K562 (cell line): ENCODE measurements around the gene NR6A1. TPM values are rescaled to one million over a fixed set of nuclear protein-coding genes. Genes with fewer than 3 reads are reported as not detected.

Experiments
- ATAC-seq: fragments of 200-7000 bp; cut with Tn5 transposase; 3 replicates; pipeline ENCODE4 v1.9.1; 2020; ENCODE audit warnings: moderate library complexity
- BruUV-seq: library from RNA; stranded (reverse); fragments of 400-500 nt; replicated peaks from 2 replicates; lab custom pipeline; 2021; lab: Mats Ljungman, UMichigan
- CTCF ChIA-PET: fragments of 300-600 bp; formaldehyde crosslinking; extraction: SDS; loops from one replicate; lab custom pipeline; 2021; ENCODE audit warnings: low intra/inter-chr PET ratio; lab: Yijun Ruan, JAX
- POLR2A ChIA-PET: fragments of 300-600, 350-650 bp; sonication (Branson Sonifier 250); formaldehyde crosslinking; extraction: SDS; loops from one replicate; lab custom pipeline; 2021; ENCODE audit warnings: antibody characterized with exemption, inconsistent platforms; lab: Yijun Ruan, JAX
- DNase-seq, 4 experiments: peaks; one replicate each; pipeline versions ENCODE4 v3.0.0 to v3.0.0-alpha.2; 2011 to 2018; ENCODE audit warnings: low spot score in 3 of 4, mixed read lengths in 3 of 4; ENCODE audit errors: extremely low read depth in 1 of 4
- FAIRE-seq: peaks from 2 replicates; lab custom pipeline; 2011; peaks lifted over from hg19 to GRCh38; lab: Jason Lieb, UNC
- H2AFZ ChIP-seq: 2 replicates; pipeline ENCODE4 v1.6.0; 2011; ENCODE audit warnings: low read depth, low read length, control low read depth, inconsistent platforms
- H3K27ac ChIP-seq: fragments of 200-600 bp; 3 replicates; pipeline ENCODE4 v1.8.0; 2011; ENCODE audit warnings: low read depth, mild to moderate bottlenecking, control low read depth, inconsistent platforms, low read length, moderate library complexity, mixed read lengths; ENCODE audit errors: extremely low read depth
- H3K27me3 ChIP-seq, 2 experiments: fragments of 300-600 bp in 1 of 2; 2 replicates in 1 of 2; 3 replicates in 1 of 2; pipeline versions ENCODE4 v1.6.0 to v1.8.0; 2011; ENCODE audit warnings: inconsistent platforms in 2 of 2, low read length in 2 of 2, mild to moderate bottlenecking in 1 of 2, mixed read lengths in 1 of 2, moderate library complexity in 1 of 2; ENCODE audit not compliant: control insufficient read depth in 2 of 2, insufficient read depth in 2 of 2
- H3K36me3 ChIP-seq: fragments of 300-600 bp; 3 replicates; pipeline ENCODE4 v1.8.0; 2011; ENCODE audit warnings: mild to moderate bottlenecking, low read length, inconsistent platforms; ENCODE audit not compliant: control insufficient read depth, insufficient read depth
- H3K4me1 ChIP-seq, 2 experiments: fragments of 200-600 bp in 1 of 2; replicated peaks in 1 of 2; 2 replicates in 1 of 2; 3 replicates in 1 of 2; pipeline versions ENCODE4 v1.5.1 to v1.8.0; 2011; ENCODE audit warnings: inconsistent platforms in 2 of 2, low read length in 2 of 2, mild to moderate bottlenecking in 1 of 2, mixed read lengths in 1 of 2, moderate library complexity in 1 of 2; ENCODE audit not compliant: control insufficient read depth in 2 of 2, insufficient read depth in 2 of 2
- H3K4me2 ChIP-seq: 2 replicates; pipeline ENCODE4 v1.6.1; 2011; ENCODE audit warnings: low read length, control low read depth, inconsistent platforms, mixed read lengths; ENCODE audit not compliant: insufficient read depth
- H3K4me3 ChIP-seq: fragments of 200-600 bp; sonication (generic), shearing (Covaris generic); 2 replicates; pipeline ENCODE4 v1.5.1; 2016; ENCODE audit warnings: control low read depth, inconsistent platforms
- H3K79me2 ChIP-seq: fragments of 200-600 bp; 3 replicates; pipeline ENCODE4 v1.8.0; 2011; ENCODE audit warnings: low read length, inconsistent platforms; ENCODE audit not compliant: control insufficient read depth, insufficient read depth
- H3K9ac ChIP-seq, 2 experiments: 2 replicates each; pipeline versions ENCODE4 v1.6.0 to v1.6.1; 2011; ENCODE audit warnings: low read depth in 2 of 2, low read length in 2 of 2, control low read depth in 1 of 2, inconsistent platforms in 1 of 2, mild to moderate bottlenecking in 1 of 2, mixed read lengths in 1 of 2; ENCODE audit not compliant: insufficient read depth in 1 of 2
- H3K9me1 ChIP-seq: one replicate; pipeline ENCODE4 v1.6.0; 2011; ENCODE audit warnings: inconsistent platforms, mild to moderate bottlenecking, low read length, moderate library complexity; ENCODE audit not compliant: control insufficient read depth, insufficient read depth
- H3K9me3 ChIP-seq: replicated peaks from 2 replicates; pipeline ENCODE4 v1.5.1; 2011; ENCODE audit warnings: low read depth, low read length, inconsistent platforms; ENCODE audit not compliant: control insufficient read depth, insufficient read depth
- H4K20me1 ChIP-seq: replicated peaks from 2 replicates; pipeline ENCODE4 v1.6.1; 2011; ENCODE audit warnings: low read length, inconsistent platforms, mixed read lengths; ENCODE audit not compliant: control insufficient read depth, insufficient read depth
- ARID1B ChIP-seq: fragments of 450-650 bp; IDR thresholded peaks from 2 replicates; pipeline ENCODE4 v1.6.1; 2016; ENCODE audit warnings: antibody characterized with exemption, mild to moderate bottlenecking, inconsistent platforms
- CBFA2T3 ChIP-seq: fragments of 450-650 bp; IDR thresholded peaks from 2 replicates; pipeline ENCODE4 v1.6.1; 2017
- CEBPB ChIP-seq: fragments of 450-650 bp; IDR thresholded peaks from 2 replicates; pipeline ENCODE4 v1.6.1; 2016; ENCODE audit warnings: missing genetic modification characterization, missing compliant biosample characterization
- GATAD2B ChIP-seq: fragments of 450-650 bp; IDR thresholded peaks from 2 replicates; pipeline ENCODE4 v1.6.1; 2017; ENCODE audit warnings: mild to moderate bottlenecking, borderline replicate concordance
- MEIS2 ChIP-seq: fragments of 450-650 bp; IDR thresholded peaks from 2 replicates; pipeline ENCODE4 v1.6.1; 2014; ENCODE audit warnings: mild to moderate bottlenecking; ENCODE audit not compliant: partially characterized antibody
- RCOR1 ChIP-seq, 2 experiments: IDR thresholded peaks; 2 replicates each; pipeline ENCODE4 v1.6.1; 2012; ENCODE audit warnings: low read depth in 2 of 2, low read length in 2 of 2, borderline replicate concordance in 1 of 2, improper control_type of control experiment in 1 of 2
- SP2 ChIP-seq: IDR thresholded peaks from 2 replicates; pipeline ENCODE4 v1.6.1; 2011; ENCODE audit warnings: mild to moderate bottlenecking, low read depth, low read length, moderate library complexity; ENCODE audit not compliant: poor library complexity, severe bottlenecking; ENCODE audit errors: extremely low read depth
- TCF3 ChIP-seq: sonication (generic); formaldehyde crosslinking; IDR thresholded peaks from 2 replicates; pipeline ENCODE4 v1.4.0; 2020; ENCODE audit warnings: mild to moderate bottlenecking, missing genetic modification reagents
- ZNF143 ChIP-seq: sonication (generic); formaldehyde crosslinking; IDR thresholded peaks from 2 replicates; pipeline ENCODE4 v1.9.0; 2022; ENCODE audit warnings: mild to moderate bottlenecking, missing genetic modification reagents
- ZNF282 ChIP-seq: sonication (generic); formaldehyde crosslinking; IDR thresholded peaks from 2 replicates; pipeline ENCODE4 v1.8.1; 2023; ENCODE audit warnings: missing genetic modification reagents
- WGBS: fragments of 100-300 bp; shearing (Covaris generic); methylation state at CpG from one replicate; pipeline ENCODE4 v1.1.6; 2016; ENCODE audit warnings: low coverage, mixed read lengths; ENCODE audit not compliant: insufficient coverage; ENCODE audit errors: missing lambda C conversion rate; 5-methylcytosine and 5-hydroxymethylcytosine counted together
- in situ Hi-C: fragments of 300-500 bp; cut with MboI; formaldehyde crosslinking; loops from 4 replicates; pipeline ENCODE4 v1.15.0; 2018; ENCODE audit warnings: inconsistent platforms, mixed read lengths
- intact Hi-C: fragments of 100-400 bp; cut with micrococcal nuclease; formaldehyde crosslinking; loops from 2 replicates; pipeline ENCODE4 v1.14.2; 2022
- polyA plus RNA-seq, 8 experiments: library from polyadenylated mRNA; depleted of rRNA in 4 of 8; stranded (reverse) in 5 of 8; unstranded in 3 of 8; fragments of >200 nt; fragmentation: Nextera tagmentation in 2 of 8; fragmentation: Illumina TruSeq in 1 of 8; extraction: Ambion mirVana in 2 of 8; extraction: Trizol in 1 of 8; gene quantifications; 2 replicates each; pipeline versions ENCODE4 v1.2.1 to v1.2.3, GENCODE V29; 2011 to 2014; ENCODE audit warnings: inconsistent platforms in 1 of 8, missing spikeins in 1 of 8
- total RNA-seq, 7 experiments: library from RNA; depleted of rRNA in 6 of 7; stranded (reverse); fragments of >200 nt in 6 of 7; fragmentation: Illumina TruSeq in 2 of 7; extraction: Trizol in 2 of 7; gene quantifications; 2 replicates each; pipeline versions ENCODE4 v1.2.1 to v1.2.3, GENCODE V29; 2011 to 2021; ENCODE audit warnings: low replicate concordance in 1 of 7
- TF ChIP-seq, protein P1 (sequence below), 2 experiments: fragments of 450-650 bp in 1 of 2; sonication (generic) in 1 of 2; formaldehyde crosslinking in 1 of 2; IDR thresholded peaks in 1 of 2; conservative IDR thresholded peaks in 1 of 2; 2 replicates each; pipeline versions ENCODE4 v1.6.1 to v1.8.1; 2016 to 2023; ENCODE audit warnings: mild to moderate bottlenecking in 2 of 2, moderate library complexity in 2 of 2, inconsistent platforms in 1 of 2, missing genetic modification reagents in 1 of 2
- TF ChIP-seq, protein P2 (sequence below): fragments of 200-800 bp; sonication (Bioruptor generic); IDR thresholded peaks from 2 replicates; pipeline ENCODE4 v1.6.1; 2016; ENCODE audit warnings: missing genetic modification characterization, missing compliant biosample characterization

Gene NR6A1
- total and polyA plus RNA-seq, 9 of the 15 experiments (the other 6 are each of a cell fraction or from before 2014, with no cell fraction given): 9.7 to 55.4 (median 28.3) TPM

DNA sequence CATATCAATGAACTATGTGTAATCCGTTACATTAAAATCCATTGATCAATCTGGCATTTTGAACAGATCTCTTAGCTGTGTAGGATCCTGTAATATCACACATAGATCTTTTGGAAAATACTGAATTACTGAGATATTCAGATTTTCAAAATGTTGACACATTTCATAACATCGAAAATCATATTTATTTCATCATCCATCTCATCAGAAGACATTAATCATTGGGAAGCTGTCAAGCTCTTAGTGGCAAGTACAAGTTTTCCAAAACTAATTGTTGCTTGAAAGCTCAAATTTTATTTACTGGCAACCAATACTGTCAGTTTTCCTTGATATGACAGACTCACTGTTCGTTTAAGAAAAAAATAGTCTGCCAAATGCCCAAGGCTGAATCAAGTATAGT lies 8.5 kb downstream of the NR6A1 start (continued):
- peak; percentile 80 for TF ChIP-seq MEIS2
- peak; percentile 18; the same call in 1 of the 2 replicates for TF ChIP-seq CEBPB (tag)
- TF ChIP-seq, protein P1, sequence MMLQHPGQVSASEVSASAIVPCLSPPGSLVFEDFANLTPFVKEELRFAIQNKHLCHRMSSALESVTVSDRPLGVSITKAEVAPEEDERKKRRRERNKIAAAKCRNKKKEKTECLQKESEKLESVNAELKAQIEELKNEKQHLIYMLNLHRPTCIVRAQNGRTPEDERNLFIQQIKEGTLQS (IDR thresholded peaks at IDR 0.05): peak; percentile 56; the same call in 1 of the 2 replicates
- TF ChIP-seq, protein P1 (CRISPR knock-in tag; conservative IDR thresholded peaks at IDR 0.05): no peak
- TF ChIP-seq GATAD2B: no peak

DNA sequence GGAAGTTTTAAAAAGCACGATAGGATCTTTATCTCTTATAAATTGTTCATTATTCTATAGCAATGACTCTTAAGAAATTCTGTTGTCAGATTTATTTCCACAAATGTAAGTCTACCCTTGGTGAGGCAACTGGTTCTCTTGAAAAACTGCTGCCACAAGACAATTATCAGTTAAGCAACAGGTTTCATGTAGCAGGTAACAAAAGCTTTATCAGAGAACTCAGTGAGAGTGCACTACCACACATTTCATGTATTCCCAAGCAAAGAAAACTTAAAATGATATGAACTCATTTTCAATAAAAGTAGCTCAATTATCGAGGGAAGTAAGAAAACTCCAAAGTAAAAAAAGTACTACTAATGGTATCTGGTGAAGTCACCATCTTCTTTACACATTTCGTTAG lies 9.4 kb downstream of the NR6A1 start:
- ATAC-seq (peak; percentile 12; the same call in 1 of the 3 replicates), FAIRE-seq (no peak), DNase-seq (no peak)
- ChIA-PET POLR2A (interaction anchor here (0.6 to 1.6 kb wide), 4 partner anchors 8 to 37 kb away, joined by 3 to 5 read pairs (median 4); partner anchors contain the start of gene NR6A1), CTCF (interaction anchor here (0.7 to 1.3 kb wide), 2 partner anchors 9 to 50 kb away, joined by 4 to 5 read pairs; no protein-coding TSS in a partner anchor)
- H3K4me3 ChIP-seq: no peak overlapping the region
- H3K4me2 ChIP-seq: no peak overlapping the region
- no peaks in the 10 kb centered on the region for H3K9me3 ChIP-seq
- no peak overlapping the region for H3K9ac ChIP-seq
- intact Hi-C loops: no loop called here
- H3K27ac ChIP-seq: no peak overlapping the region
- no TSS peak for BruUV-seq
- H4K20me1 ChIP-seq: no peaks in the 10 kb centered on the region
- 0 out of 3 replicates have a peak, but pooled peaks cover 2% of the 10 kb centered on the region for H3K36me3 ChIP-seq
- H3K9me1 ChIP-seq: no peaks in the 10 kb centered on the region
- in situ Hi-C loops: loop anchor here (5.0 kb wide), 2 partner anchors 44 to 149 kb away; no protein-coding TSS in a partner anchor
- H3K27me3 ChIP-seq: no peaks in the 10 kb centered on the region
- WGBS: 12% methylated on average over 3 of the region's 3 CpGs
- no peak overlapping the region for H2AFZ ChIP-seq
- H3K79me2 ChIP-seq: peaks cover 94% of the 10 kb centered on the region
- peaks cover 0 to 39% of the 10 kb centered on the region in 2 experiments; a peak in 4 of 5 replicates for H3K4me1 ChIP-seq
- TF ChIP-seq, protein P2, sequence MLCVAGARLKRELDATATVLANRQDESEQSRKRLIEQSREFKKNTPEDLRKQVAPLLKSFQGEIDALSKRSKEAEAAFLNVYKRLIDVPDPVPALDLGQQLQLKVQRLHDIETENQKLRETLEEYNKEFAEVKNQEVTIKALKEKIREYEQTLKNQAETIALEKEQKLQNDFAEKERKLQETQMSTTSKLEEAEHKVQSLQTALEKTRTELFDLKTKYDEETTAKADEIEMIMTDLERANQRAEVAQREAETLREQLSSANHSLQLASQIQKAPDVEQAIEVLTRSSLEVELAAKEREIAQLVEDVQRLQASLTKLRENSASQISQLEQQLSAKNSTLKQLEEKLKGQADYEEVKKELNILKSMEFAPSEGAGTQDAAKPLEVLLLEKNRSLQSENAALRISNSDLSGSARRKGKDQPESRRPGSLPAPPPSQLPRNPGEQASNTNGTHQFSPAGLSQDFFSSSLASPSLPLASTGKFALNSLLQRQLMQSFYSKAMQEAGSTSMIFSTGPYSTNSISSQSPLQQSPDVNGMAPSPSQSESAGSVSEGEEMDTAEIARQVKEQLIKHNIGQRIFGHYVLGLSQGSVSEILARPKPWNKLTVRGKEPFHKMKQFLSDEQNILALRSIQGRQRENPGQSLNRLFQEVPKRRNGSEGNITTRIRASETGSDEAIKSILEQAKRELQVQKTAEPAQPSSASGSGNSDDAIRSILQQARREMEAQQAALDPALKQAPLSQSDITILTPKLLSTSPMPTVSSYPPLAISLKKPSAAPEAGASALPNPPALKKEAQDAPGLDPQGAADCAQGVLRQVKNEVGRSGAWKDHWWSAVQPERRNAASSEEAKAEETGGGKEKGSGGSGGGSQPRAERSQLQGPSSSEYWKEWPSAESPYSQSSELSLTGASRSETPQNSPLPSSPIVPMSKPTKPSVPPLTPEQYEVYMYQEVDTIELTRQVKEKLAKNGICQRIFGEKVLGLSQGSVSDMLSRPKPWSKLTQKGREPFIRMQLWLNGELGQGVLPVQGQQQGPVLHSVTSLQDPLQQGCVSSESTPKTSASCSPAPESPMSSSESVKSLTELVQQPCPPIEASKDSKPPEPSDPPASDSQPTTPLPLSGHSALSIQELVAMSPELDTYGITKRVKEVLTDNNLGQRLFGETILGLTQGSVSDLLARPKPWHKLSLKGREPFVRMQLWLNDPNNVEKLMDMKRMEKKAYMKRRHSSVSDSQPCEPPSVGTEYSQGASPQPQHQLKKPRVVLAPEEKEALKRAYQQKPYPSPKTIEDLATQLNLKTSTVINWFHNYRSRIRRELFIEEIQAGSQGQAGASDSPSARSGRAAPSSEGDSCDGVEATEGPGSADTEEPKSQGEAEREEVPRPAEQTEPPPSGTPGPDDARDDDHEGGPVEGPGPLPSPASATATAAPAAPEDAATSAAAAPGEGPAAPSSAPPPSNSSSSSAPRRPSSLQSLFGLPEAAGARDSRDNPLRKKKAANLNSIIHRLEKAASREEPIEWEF (CRISPR knock-in tag): no peak
- TF ChIP-seq CBFA2T3: peak; percentile 40; the same call in 1 of the 2 replicates
- no peak for TF ChIP-seq ZNF143 (CRISPR knock-in tag)
- TF ChIP-seq ZNF282: no peak
- no peak for TF ChIP-seq RCOR1 (IDR thresholded peaks at IDR 0.05; ENCODE audit: borderline replicate concordance in 1 of 2, low read depth in 2 of 2, low read length in 2 of 2)
- TF ChIP-seq TCF3: peak; percentile 35; the same call in 1 of the 2 replicates
- TF ChIP-seq SP2: no peak
- TF ChIP-seq ARID1B: peak; percentile 39
